Upper lobe of right lung (tissue), 1 donor: Measurements from ENCODE around the gene CAPNS2. TPM values are rescaled to one million over a fixed set of nuclear protein-coding genes. Genes with fewer than 3 reads are reported as not detected.
A peak's percentile ranks its signal among the peaks of the same experiment; 100 is the strongest.

Experiments
- ATAC-seq: fragments of 200-7000 bp; cut with Tn5 transposase; one replicate; pipeline ENCODE4 v1.9.1; 2020; ENCODE audit warnings: mild to moderate bottlenecking, moderate library complexity
- DNase-seq: peaks from one replicate; pipeline ENCODE4 v3.0.0-alpha.2; 2020
- H3K27ac ChIP-seq: fragments of 200-600 bp; one replicate; pipeline ENCODE4 v1.8.0; 2022
- H3K27me3 ChIP-seq: fragments of 200-600 bp; one replicate; pipeline ENCODE4 v1.8.0; 2022; ENCODE audit warnings: mild to moderate bottlenecking
- H3K36me3 ChIP-seq: fragments of 200-600 bp; one replicate; pipeline ENCODE4 v1.8.0; 2022
- H3K4me1 ChIP-seq: fragments of 200-600 bp; one replicate; pipeline ENCODE4 v1.8.0; 2022
- H3K4me3 ChIP-seq: fragments of 200-600 bp; one replicate; pipeline ENCODE4 v1.8.0; 2022; ENCODE audit warnings: mild to moderate bottlenecking
- H3K9me3 ChIP-seq: fragments of 200-600 bp; one replicate; pipeline ENCODE4 v1.8.0; 2022
- CTCF ChIP-seq: fragments of 200-600 bp; IDR thresholded peaks from one replicate; pipeline ENCODE4 v1.8.0; 2022; ENCODE audit warnings: antibody characterized with exemption
- intact Hi-C: fragments of 100-400 bp; cut with DNase I; formaldehyde crosslinking; loops from one replicate; pipeline ENCODE4 v1.11.0; 2022
- total RNA-seq: library from RNA; stranded (reverse); fragmentation: NEBNext Ultra II Directional; extraction: Animal tissue kit (Norgen Biotek cat#: 25700); gene quantifications from one replicate; pipeline ENCODE4 v1.2.1, GENCODE V29; 2021
- donor health status: DM: no; HTN: yes; CAD: no; lungs with severe emphysema.

Gene CAPNS2
- total RNA-seq, 1 donor from 2014 or later, result 0.67 TPM

GRCh38 chr16:55542459-55543082, 23.9 kb upstream of the CAPNS2 start:
- ATAC-seq (no peak), DNase-seq (no peak)
- Histone ChIP-seq H3K27ac (no peak overlapping the region), H3K36me3 (no peaks in the 10 kb centered on the region), H3K9me3 (no peaks in the 10 kb centered on the region), H3K4me3 (no peak overlapping the region), H3K27me3 (no peaks in the 10 kb centered on the region), H3K4me1 (no peaks in the 10 kb centered on the region)
- TF ChIP-seq CTCF, result no peak
- intact Hi-C loops, result no loop called here

DNA sequence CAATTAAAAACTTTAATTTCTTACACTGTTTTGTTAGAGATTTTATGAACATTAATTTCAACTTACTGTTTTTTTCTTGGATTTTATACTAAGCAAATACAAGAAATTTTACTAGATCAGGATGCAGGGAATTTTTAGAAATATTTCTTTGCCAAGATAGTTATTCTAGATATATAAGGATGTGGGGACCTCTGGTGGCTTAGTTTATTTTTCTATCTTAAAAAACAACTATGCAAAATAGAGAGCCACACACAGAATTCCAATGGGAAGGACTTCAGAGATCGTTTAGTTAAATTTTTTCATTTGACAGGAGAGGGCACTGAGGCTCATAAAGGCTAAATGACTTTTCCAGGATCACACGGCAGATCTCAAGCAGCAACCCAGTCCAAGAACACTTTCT, 23.0 kb upstream of the CAPNS2 start:
- intact Hi-C loops, result no loop called here
- Histone ChIP-seq H3K9me3 (no peaks in the 10 kb centered on the region), H3K4me1 (no peaks in the 10 kb centered on the region), H3K27me3 (no peaks in the 10 kb centered on the region), H3K36me3 (no peaks in the 10 kb centered on the region), H3K4me3 (no peak overlapping the region), H3K27ac (no peak overlapping the region)
- no peak for DNase-seq
- peak; percentile 33 for ATAC-seq
- TF ChIP-seq CTCF, result peak; percentile 42

DNA sequence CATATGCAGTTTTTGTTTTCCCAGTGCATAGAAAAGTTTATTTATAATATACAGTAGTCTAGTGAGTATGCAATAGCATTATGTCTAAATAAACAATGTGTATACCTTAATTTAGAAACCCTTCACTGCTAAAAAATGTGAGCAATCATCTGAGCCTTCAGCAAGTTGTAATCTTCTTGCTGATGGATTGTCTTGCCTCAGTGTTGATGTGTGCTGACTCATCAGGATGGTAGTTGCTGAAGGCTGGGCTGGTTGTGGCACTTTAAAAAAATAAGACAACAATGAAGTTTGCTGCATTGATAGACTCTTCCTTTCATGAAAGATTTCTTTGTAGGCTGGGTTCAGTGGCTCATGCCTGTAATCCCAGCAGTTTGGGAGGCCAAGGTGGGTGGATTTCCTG, 13.9 kb upstream of the CAPNS2 start:
- intact Hi-C loops, result no loop called here
- H3K27ac ChIP-seq, result no peak overlapping the region
- TF ChIP-seq CTCF, result no peak
- H3K36me3 ChIP-seq, result no peaks in the 10 kb centered on the region
- H3K27me3 ChIP-seq, result no peaks in the 10 kb centered on the region
- ATAC-seq, result no peak
- no peaks in the 10 kb centered on the region for H3K9me3 ChIP-seq
- no peaks in the 10 kb centered on the region for H3K4me1 ChIP-seq
- DNase-seq, result no peak
- H3K4me3 ChIP-seq, result no peak overlapping the region

- Histone ChIP-seq H3K27ac (no peak overlapping the region), H3K4me3 (no peak overlapping the region), H3K4me1 (peaks cover 19% of the 10 kb centered on the region), H3K36me3 (no peaks in the 10 kb centered on the region), H3K9me3 (no peaks in the 10 kb centered on the region), H3K27me3 (no peaks in the 10 kb centered on the region)
- ATAC-seq, result no peak
- TF ChIP-seq CTCF, result no peak
- intact Hi-C loops, result no loop called here
- no peak for DNase-seq
Observed at GRCh38 chr16:55555436-55555835, 11.0 kb upstream of the CAPNS2 start.

- intact Hi-C loops, result no loop called here
- H3K4me3 ChIP-seq, result no peak overlapping the region
- DNase-seq (no peak), ATAC-seq (peak; percentile 51)
- no peak overlapping the region for H3K27ac ChIP-seq
- no peaks in the 10 kb centered on the region for H3K27me3 ChIP-seq
- no peaks in the 10 kb centered on the region for H3K9me3 ChIP-seq
- H3K4me1 ChIP-seq, result peaks cover 19% of the 10 kb centered on the region
- TF ChIP-seq CTCF, result no peak
- H3K36me3 ChIP-seq, result no peaks in the 10 kb centered on the region
Observed at GRCh38 chr16:55557186-55557585, 9.3 kb upstream of the CAPNS2 start.

- Histone ChIP-seq H3K4me1 (peaks cover 19% of the 10 kb centered on the region), H3K9me3 (no peaks in the 10 kb centered on the region), H3K36me3 (no peaks in the 10 kb centered on the region), H3K4me3 (no peak overlapping the region), H3K27ac (peak overlapping the region; percentile 31), H3K27me3 (no peaks in the 10 kb centered on the region)
- intact Hi-C loops, result no loop called here
- TF ChIP-seq CTCF, result no peak
- DNase-seq (no peak), ATAC-seq (peak; percentile 87)
Observed at GRCh38 chr16:55559233-55559632, 7.3 kb upstream of the CAPNS2 start.
